HepG2 (cell line): Measurements from ENCODE around the gene KIAA0825. TPM values are rescaled to one million over a fixed set of nuclear protein-coding genes. Genes with fewer than 3 reads are reported as not detected.

Source experiments
- ATAC-seq: fragments of 200-7000 bp; cut with Tn5 transposase; 3 replicates; pipeline ENCODE4 v1.9.1; 2020; ENCODE audit warnings: mild to moderate bottlenecking, moderate library complexity
- BruUV-seq: library from RNA; stranded (reverse); fragments of 400-500 nt; replicated peaks from 2 replicates; lab custom pipeline; 2021; lab: Mats Ljungman, UMichigan
- CTCF ChIA-PET: fragments of 300-600 bp; formaldehyde crosslinking; extraction: SDS; loops from one replicate; lab custom pipeline; 2021; ENCODE audit warnings: low total read pairs, inconsistent platforms, low intra/inter-chr PET ratio; lab: Yijun Ruan, JAX
- POLR2A ChIA-PET: fragments of 350-600 bp; sonication (Branson Sonifier 250); formaldehyde crosslinking; loops from one replicate; lab custom pipeline; 2020; ENCODE audit warnings: antibody characterized with exemption, inconsistent platforms; lab: Yijun Ruan, JAX
- DNase-seq: peaks from one replicate; pipeline ENCODE4 v3.0.0-alpha.2; 2015; ENCODE audit warnings: low spot score
- FAIRE-seq: peaks from 3 replicates; lab custom pipeline; 2011; peaks lifted over from hg19 to GRCh38; lab: Jason Lieb, UNC
- H2AFZ ChIP-seq: one replicate; pipeline ENCODE4 v1.6.1; 2011; ENCODE audit warnings: low read length, inconsistent platforms
- H3K27ac ChIP-seq: fragments of 300-600 bp; 3 replicates; pipeline ENCODE4 v1.8.0; 2011; ENCODE audit warnings: mixed run types, mild to moderate bottlenecking, mixed read lengths, low read length, inconsistent platforms; ENCODE audit not compliant: insufficient read depth; ENCODE audit errors: extremely low read length
- H3K27me3 ChIP-seq, 2 experiments: fragments of 200-600 bp in 1 of 2; 2 replicates in 1 of 2; 3 replicates in 1 of 2; pipeline versions ENCODE4 v1.6.0 to v1.8.0; 2011; ENCODE audit warnings: low read length in 2 of 2, mild to moderate bottlenecking in 2 of 2, moderate library complexity in 2 of 2, inconsistent platforms in 1 of 2; ENCODE audit not compliant: insufficient read depth in 2 of 2, control insufficient read depth in 1 of 2
- H3K36me3 ChIP-seq, 2 experiments: fragments of 200-600 bp in 1 of 2; replicated peaks in 1 of 2; 2 replicates in 1 of 2; 3 replicates in 1 of 2; pipeline versions ENCODE4 v1.5.1 to v1.8.0; 2011; ENCODE audit warnings: low read length in 2 of 2, inconsistent platforms in 1 of 2; ENCODE audit not compliant: insufficient read depth in 2 of 2, control insufficient read depth in 1 of 2
- H3K4me1 ChIP-seq: 2 replicates; pipeline ENCODE4 v1.5.1; 2012; ENCODE audit warnings: low read length, inconsistent platforms; ENCODE audit not compliant: insufficient read depth
- H3K4me2 ChIP-seq: 2 replicates; pipeline ENCODE4 v1.6.0; 2011; ENCODE audit warnings: low read depth, low read length, inconsistent platforms
- H3K4me3 ChIP-seq, 3 experiments: fragments of 200-600 bp in 1 of 3; sonication (generic), shearing (Covaris generic) in 1 of 3; replicated peaks in 1 of 3; 2 replicates each; pipeline ENCODE4 v1.5.1; 2011 to 2016; ENCODE audit warnings: low read length in 3 of 3, inconsistent platforms in 2 of 3, low read depth in 2 of 3, mild to moderate bottlenecking in 2 of 3, control low read depth in 1 of 3, mixed read lengths in 1 of 3; ENCODE audit not compliant: insufficient read depth in 1 of 3
- H3K79me2 ChIP-seq: one replicate; pipeline ENCODE4 v1.6.1; 2011; ENCODE audit warnings: low read length, inconsistent platforms; ENCODE audit not compliant: insufficient read depth
- H3K9ac ChIP-seq: 2 replicates; pipeline ENCODE4 v1.6.0; 2011; ENCODE audit warnings: mild to moderate bottlenecking, low read depth, low read length, inconsistent platforms; ENCODE audit not compliant: insufficient read depth
- H3K9me3 ChIP-seq: 2 replicates; pipeline ENCODE4 v1.5.1; 2012; ENCODE audit warnings: mild to moderate bottlenecking, low read length
- H4K20me1 ChIP-seq: 2 replicates; pipeline ENCODE4 v1.6.0; 2011; ENCODE audit warnings: inconsistent platforms, mild to moderate bottlenecking, low read length, moderate library complexity; ENCODE audit not compliant: insufficient read depth
- ELF3 ChIP-seq: IDR thresholded peaks from 2 replicates; pipeline ENCODE4 v1.6.1; 2016; ENCODE audit warnings: missing genetic modification reagents, missing compliant biosample characterization
- PAF1 ChIP-seq: IDR thresholded peaks from 2 replicates; pipeline ENCODE4 v1.6.1; 2016; ENCODE audit warnings: missing genetic modification reagents, missing compliant biosample characterization
- POLR2AphosphoS2 ChIP-seq: IDR thresholded peaks from 2 replicates; pipeline ENCODE4 v1.6.1; 2011; ENCODE audit warnings: low read depth, low read length, improper control_type of control experiment
- TGIF2 ChIP-seq: IDR thresholded peaks from 2 replicates; pipeline ENCODE4 v1.6.1; 2016; ENCODE audit warnings: control low read depth, missing compliant biosample characterization
- ZNF17 ChIP-seq: sonication (generic); formaldehyde crosslinking; IDR thresholded peaks from 2 replicates; pipeline ENCODE4 v1.5.0; 2020; ENCODE audit warnings: mild to moderate bottlenecking, missing genetic modification reagents
- ZNF891 ChIP-seq: sonication (generic); formaldehyde crosslinking; IDR thresholded peaks from 2 replicates; pipeline ENCODE4 v1.5.0; 2020; ENCODE audit warnings: mild to moderate bottlenecking, missing genetic modification reagents
- WGBS: methylation state at CpG from one replicate; pipeline ENCODE4 v1.1.6; 2017; ENCODE audit warnings: low lambda C conversion rate; 5-methylcytosine and 5-hydroxymethylcytosine counted together
- in situ Hi-C: cut with HindIII; loops from 2 replicates; pipeline ENCODE4 v1.10.0; 2017; ENCODE audit warnings: low pct_unique_long_range_greater_than_20kb; ENCODE audit not compliant: extremely low pct_ligation_motif_present
- intact Hi-C: fragments of 100-400 bp; cut with micrococcal nuclease; formaldehyde crosslinking; loops from one replicate; pipeline ENCODE4 v1.10.0; 2022; ENCODE audit not compliant: unreplicated experiment
- polyA plus RNA-seq, 8 experiments: library from polyadenylated mRNA; depleted of rRNA in 3 of 8; stranded (reverse) in 7 of 8; unstranded in 1 of 8; fragments of >200 nt; fragmentation: Illumina TruSeq in 4 of 8; extraction: Trizol in 4 of 8; gene quantifications; 2 replicates each; pipeline versions ENCODE4 v1.2.1 to v1.2.3, GENCODE V29; 2011 to 2016; ENCODE audit warnings: low read depth in 4 of 8, missing spikeins in 1 of 8, mixed read lengths in 1 of 8; ENCODE audit not compliant: insufficient read depth in 1 of 8
- total RNA-seq, 5 experiments: library from RNA; depleted of rRNA; stranded (reverse); fragments of >200 nt; fragmentation: Illumina TruSeq; extraction: Trizol; gene quantifications; 2 replicates each; pipeline ENCODE4 v1.2.3, GENCODE V29; 2016; ENCODE audit warnings: low read depth in 1 of 5
- TF ChIP-seq, protein P1 (sequence below): sonication (generic); formaldehyde crosslinking; IDR thresholded peaks from 2 replicates; pipeline ENCODE4 v1.4.0; 2020; ENCODE audit warnings: mild to moderate bottlenecking, missing genetic modification reagents
- TF ChIP-seq, protein P2 (sequence below): sonication (generic); formaldehyde crosslinking; IDR thresholded peaks from 2 replicates; pipeline ENCODE4 v1.5.0; 2020; ENCODE audit warnings: mild to moderate bottlenecking, missing genetic modification reagents, moderate library complexity

Gene KIAA0825
- total and polyA plus RNA-seq, 2 of the 13 experiments (the other 11 are each of a cell fraction or from before 2014, with no cell fraction given) = 0.05 to 0.51 TPM

DNA sequence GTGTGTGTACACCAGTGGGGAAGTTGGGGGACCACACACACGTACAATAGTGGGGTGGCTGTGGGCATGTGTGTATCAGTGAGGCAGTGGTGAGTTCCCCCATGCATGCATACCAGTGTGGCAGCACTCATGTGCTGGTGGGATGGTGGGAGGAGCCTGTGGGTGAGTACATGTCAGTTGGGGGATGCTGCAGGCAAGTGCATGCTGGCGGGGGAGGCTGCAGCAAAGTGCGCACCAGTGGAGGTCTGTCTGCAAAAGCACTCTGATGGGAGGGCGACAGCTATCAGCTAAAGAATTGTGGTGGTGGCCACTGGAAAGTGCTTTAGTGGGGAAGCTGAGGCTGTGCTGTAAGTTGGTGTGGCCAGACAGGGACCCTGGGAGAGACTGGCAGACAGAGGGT, 418.8 kb downstream of the KIAA0825 start:
- Histone ChIP-seq H3K79me2 (no peaks in the 10 kb centered on the region), H3K27ac (no peak overlapping the region), H3K4me1 (no peaks in the 10 kb centered on the region), H3K27me3 (no peaks in the 10 kb centered on the region), H3K9me3 (no peaks in the 10 kb centered on the region), H3K4me3 (no peak overlapping the region), H4K20me1 (no peaks in the 10 kb centered on the region), H3K9ac (no peak overlapping the region), H3K4me2 (no peak overlapping the region), H3K36me3 (no peaks in the 10 kb centered on the region), H2AFZ (no peak overlapping the region)
- DNase-seq (no peak), FAIRE-seq (no peak), ATAC-seq (no peak)
- intact Hi-C loops (no loop called here), in situ Hi-C loops (no loop called here)
- 33% methylated on average over 4 of the region's 4 CpGs for WGBS
- POLR2A ChIA-PET = no interaction called here
- no TSS peak for BruUV-seq
- CTCF ChIA-PET = no interaction called here
- no peak for TF ChIP-seq ZNF17 (CRISPR knock-in tag)
- TF ChIP-seq, protein P1, sequence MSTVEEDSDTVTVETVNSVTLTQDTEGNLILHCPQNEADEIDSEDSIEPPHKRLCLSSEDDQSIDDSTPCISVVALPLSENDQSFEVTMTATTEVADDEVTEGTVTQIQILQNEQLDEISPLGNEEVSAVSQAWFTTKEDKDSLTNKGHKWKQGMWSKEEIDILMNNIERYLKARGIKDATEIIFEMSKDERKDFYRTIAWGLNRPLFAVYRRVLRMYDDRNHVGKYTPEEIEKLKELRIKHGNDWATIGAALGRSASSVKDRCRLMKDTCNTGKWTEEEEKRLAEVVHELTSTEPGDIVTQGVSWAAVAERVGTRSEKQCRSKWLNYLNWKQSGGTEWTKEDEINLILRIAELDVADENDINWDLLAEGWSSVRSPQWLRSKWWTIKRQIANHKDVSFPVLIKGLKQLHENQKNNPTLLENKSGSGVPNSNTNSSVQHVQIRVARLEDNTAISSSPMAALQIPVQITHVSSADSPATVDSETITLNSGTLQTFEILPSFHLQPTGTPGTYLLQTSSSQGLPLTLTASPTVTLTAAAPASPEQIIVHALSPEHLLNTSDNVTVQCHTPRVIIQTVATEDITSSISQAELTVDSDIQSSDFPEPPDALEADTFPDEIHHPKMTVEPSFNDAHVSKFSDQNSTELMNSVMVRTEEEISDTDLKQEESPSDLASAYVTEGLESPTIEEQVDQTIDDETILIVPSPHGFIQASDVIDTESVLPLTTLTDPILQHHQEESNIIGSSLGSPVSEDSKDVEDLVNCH (CRISPR knock-in tag) = no peak
- no peak for TF ChIP-seq POLR2AphosphoS2
- no peak for TF ChIP-seq TGIF2
- TF ChIP-seq ZNF891 (CRISPR knock-in tag) = no peak
- TF ChIP-seq PAF1 (CRISPR knock-in tag) = no peak
- TF ChIP-seq, protein P2, sequence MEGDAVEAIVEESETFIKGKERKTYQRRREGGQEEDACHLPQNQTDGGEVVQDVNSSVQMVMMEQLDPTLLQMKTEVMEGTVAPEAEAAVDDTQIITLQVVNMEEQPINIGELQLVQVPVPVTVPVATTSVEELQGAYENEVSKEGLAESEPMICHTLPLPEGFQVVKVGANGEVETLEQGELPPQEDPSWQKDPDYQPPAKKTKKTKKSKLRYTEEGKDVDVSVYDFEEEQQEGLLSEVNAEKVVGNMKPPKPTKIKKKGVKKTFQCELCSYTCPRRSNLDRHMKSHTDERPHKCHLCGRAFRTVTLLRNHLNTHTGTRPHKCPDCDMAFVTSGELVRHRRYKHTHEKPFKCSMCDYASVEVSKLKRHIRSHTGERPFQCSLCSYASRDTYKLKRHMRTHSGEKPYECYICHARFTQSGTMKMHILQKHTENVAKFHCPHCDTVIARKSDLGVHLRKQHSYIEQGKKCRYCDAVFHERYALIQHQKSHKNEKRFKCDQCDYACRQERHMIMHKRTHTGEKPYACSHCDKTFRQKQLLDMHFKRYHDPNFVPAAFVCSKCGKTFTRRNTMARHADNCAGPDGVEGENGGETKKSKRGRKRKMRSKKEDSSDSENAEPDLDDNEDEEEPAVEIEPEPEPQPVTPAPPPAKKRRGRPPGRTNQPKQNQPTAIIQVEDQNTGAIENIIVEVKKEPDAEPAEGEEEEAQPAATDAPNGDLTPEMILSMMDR (CRISPR knock-in tag) = no peak
- no peak for TF ChIP-seq ELF3 (CRISPR knock-in tag)
